Heart left ventricle (tissue), 16 donors: ENCODE results near the gene MRM1. TPM values are rescaled to one million over a fixed set of nuclear protein-coding genes. Genes with fewer than 3 reads are reported as not detected.

Experiments
- ATAC-seq, 4 donors: fragments of 200-7000 bp; cut with Tn5 transposase; one replicate each; pipeline ENCODE4 v1.9.1; 2020 to 2022; ENCODE audit warnings: moderate library complexity in 4 of 4, mild to moderate bottlenecking in 3 of 4, moderate number of reproducible peaks in 1 of 4
- DNase-seq, 5 donors: peaks; one replicate each; pipeline ENCODE4 v3.0.0-alpha.2; 2020
- H3K27ac ChIP-seq, 12 donors: fragments of 200-600 bp; sonication (generic) in 4 of 12; one replicate each; pipeline versions ENCODE4 v1.5.0 to v1.8.0; 2016 to 2022; ENCODE audit warnings: mild to moderate bottlenecking in 2 of 12
- H3K27me3 ChIP-seq, 9 donors: fragments of 200-600 bp; sonication (generic) in 2 of 9; one replicate each; pipeline versions ENCODE4 v1.5.1 to v1.8.0; 2016 to 2022; ENCODE audit warnings: mild to moderate bottlenecking in 3 of 9
- H3K36me3 ChIP-seq, 9 donors: fragments of 200-600 bp; sonication (generic) in 2 of 9; one replicate each; pipeline versions ENCODE4 v1.5.0 to v1.8.0; 2018 to 2022; ENCODE audit warnings: mild to moderate bottlenecking in 2 of 9
- H3K4me1 ChIP-seq, 12 donors: fragments of 200-600 bp; sonication (generic) in 4 of 12; one replicate each; pipeline versions ENCODE4 v1.5.0 to v1.8.0; 2016 to 2022; ENCODE audit warnings: mild to moderate bottlenecking in 3 of 12
- H3K4me3 ChIP-seq, 12 donors: fragments of 200-600 bp; sonication (generic) in 4 of 12; one replicate each; pipeline versions ENCODE4 v1.5.0 to v1.8.0; 2017 to 2022; ENCODE audit warnings: mild to moderate bottlenecking in 9 of 12, moderate library complexity in 4 of 12
- H3K9me3 ChIP-seq, 12 donors: fragments of 200-600 bp; sonication (generic) in 4 of 12; one replicate each; pipeline versions ENCODE4 v1.5.0 to v1.8.0; 2016 to 2022; ENCODE audit warnings: mild to moderate bottlenecking in 1 of 12
- CTCF ChIP-seq, 12 donors: fragments of 200-600 bp; sonication (generic) in 4 of 12; IDR thresholded peaks; one replicate each; pipeline versions ENCODE4 v1.5.0 to v1.8.0; 2018 to 2022; ENCODE audit warnings: antibody characterized with exemption in 12 of 12, mild to moderate bottlenecking in 5 of 12
- POLR2A ChIP-seq, 2 donors: fragments of 450-650 bp; IDR thresholded peaks; one replicate each; pipeline ENCODE4 v1.6.1; 2017; ENCODE audit warnings: antibody characterized with exemption in 2 of 2, mild to moderate bottlenecking in 2 of 2, moderate library complexity in 2 of 2
- WGBS, 4 donors: extraction: QIAGEN DNeasy Blood & Tissue Kit in 2 of 4; methylation state at CpG; one replicate each; pipeline versions ENCODE4 v1.1.5 to v1.1.7; 2013 to 2018; 5-methylcytosine and 5-hydroxymethylcytosine counted together
- intact Hi-C, 10 donors: fragments of 100-400 bp; cut with DNase I; formaldehyde crosslinking; loops; one replicate each; pipeline versions ENCODE4 v1.11.1 to v1.14.2; 2022
- polyA plus RNA-seq, 2 donors: library from polyadenylated mRNA; stranded (reverse); fragments of 200-250 nt; gene quantifications; one replicate each; pipeline ENCODE4 v1.2.3, GENCODE V29; 2013
- total RNA-seq, 9 donors: library from RNA; depleted of rRNA in 2 of 9; stranded (reverse); fragments of >200 nt in 2 of 9; fragmentation: NEBNext Ultra II Directional in 3 of 9; extraction: Animal tissue kit (Norgen Biotek cat#: 25700) in 3 of 9; gene quantifications; one replicate each; pipeline versions ENCODE4 v1.1.0 to v1.2.4, GENCODE V29; 2016 to 2023
- donor health status: ischemic (EF 13 %, LVEDD 7.1; RV severe dilation, severe dysfunction).
- donor health status: healthy with polysubstance abuse.
- donor health status: DM: no; HTN: yes; CAD: no.
- donor health status: DM: no; HTN: no; CAD: no.
- donor health status: ischemic (EF 25% LVEDD 6.9; RV normal size, moderate dysfunction).
- donor health status: ischemic (EF 25% LVEDD 5.7; RV mildly dilated, moderate dysfunction).
- donor health status: healthy.
- donor health status: DM: yes; HTN: yes; CAD: no.
- donor health status: ischemic (EF 35%, LVEDD 5.7; RV mildly dilated, moderate dysfunction).
- donor health status: nonischemic (EF 11% LVEDD 7.7; RV severe dilation, severe dysfunction).
- donor health status: DM: yes; HTN: yes; CAD: no.
- donor health status: PGD.
- donor health status: ischemic (EF 29% LVEDD 5.4; RV normal size, mild dysfunction).
- donor health status: nonischemic (EF 23%, LVEDD 6.1; RV moderate dilation, normal function).

The MRM1 gene
- total and polyA plus RNA-seq, 11 donors = 4.0 to 12.6 (median 7.6) TPM

- Histone ChIP-seq H3K27me3 (peaks cover 0 to 35% (median 0%) of the 10 kb centered on the region in 9 donors), H3K9me3 (no peaks in the 10 kb centered on the region), H3K4me3 (no peak overlapping the region), H3K27ac (no peak overlapping the region), H3K36me3 (no peaks in the 10 kb centered on the region), H3K4me1 (peaks cover 0 to 10% (median 0%) of the 10 kb centered on the region in 12 donors)
- 64 to 82% (median 68%) methylated on average over 3 of the region's 3 CpGs for WGBS, 4 donors
- intact Hi-C loops = no loop called here
- TF ChIP-seq CTCF (IDR thresholded peaks at IDR 0.05) (no peak), POLR2A (IDR thresholded peaks at IDR 0.05) (no peak)
- no peak for ATAC-seq
- DNase-seq = no peak
Observed at GRCh38 chr17:36612323-36612722, 10.9 kb downstream of the MRM1 start.

GRCh38 chr17:36613155-36613554 is 11.8 kb downstream of the MRM1 start:
- Histone ChIP-seq H3K4me1 (peaks cover 0 to 10% (median 0%) of the 10 kb centered on the region in 12 donors), H3K9me3 (no peaks in the 10 kb centered on the region), H3K36me3 (no peaks in the 10 kb centered on the region), H3K27me3 (peaks cover 0 to 43% (median 0%) of the 10 kb centered on the region in 9 donors), H3K27ac (no peak overlapping the region), H3K4me3 (no peak overlapping the region)
- WGBS, 4 donors = 44 to 60% (median 47%) methylated on average over 4 of the region's 4 CpGs
- ATAC-seq = no peak
- TF ChIP-seq CTCF (IDR thresholded peaks at IDR 0.05) = no peak
- TF ChIP-seq POLR2A (IDR thresholded peaks at IDR 0.05) = no peak
- DNase-seq = no peak
- intact Hi-C loops = no loop called here

GRCh38 chr17:36614081-36614480 is 12.7 kb downstream of the MRM1 start:
- Histone ChIP-seq H3K4me1 (peaks cover 0 to 3% (median 0%) of the 10 kb centered on the region in 12 donors), H3K4me3 (no peak overlapping the region), H3K27me3 (peaks cover 0 to 50% (median 0%) of the 10 kb centered on the region in 9 donors), H3K27ac (no peak overlapping the region), H3K9me3 (no peaks in the 10 kb centered on the region), H3K36me3 (no peaks in the 10 kb centered on the region)
- DNase-seq (no peak), ATAC-seq (no peak)
- TF ChIP-seq CTCF (IDR thresholded peaks at IDR 0.05) (no peak), POLR2A (IDR thresholded peaks at IDR 0.05) (no peak)
- intact Hi-C loops = no loop called here
- 49 to 63% (median 59%) methylated on average over 7 of the region's 7 CpGs for WGBS, 4 donors

- ATAC-seq = no peak
- WGBS, 4 donors = 23 to 44% (median 39%) methylated on average over 5 of the region's 5 CpGs
- intact Hi-C loops = no loop called here
- Histone ChIP-seq H3K4me1 (no peaks in the 10 kb centered on the region), H3K27me3 (peaks cover 0 to 50% (median 0%) of the 10 kb centered on the region in 9 donors), H3K9me3 (no peaks in the 10 kb centered on the region), H3K4me3 (no peak overlapping the region), H3K27ac (no peak overlapping the region), H3K36me3 (no peaks in the 10 kb centered on the region)
- TF ChIP-seq CTCF (IDR thresholded peaks at IDR 0.05) = no peak
- TF ChIP-seq POLR2A (IDR thresholded peaks at IDR 0.05) = no peak
- peak in 1 of 5 donors; percentile 40 for DNase-seq
Observed at GRCh38 chr17:36614933-36615332, 13.6 kb downstream of the MRM1 start.
